HG03139 (cell line): ENCODE measurements around the gene GPALPP1.
"Not testable (repeated sequence)": the region's sequence is repeated elsewhere in the genome, so short reads cannot be mapped to it uniquely, and the experiment has no call there.

ENCODE experiments used
- ATAC-seq: cut with Tn5 transposase; IDR thresholded peaks from one replicate; pipeline ENCODE4 v1.9.1; 2021; ENCODE audit not compliant: unreplicated experiment

The GPALPP1 gene

DNA sequence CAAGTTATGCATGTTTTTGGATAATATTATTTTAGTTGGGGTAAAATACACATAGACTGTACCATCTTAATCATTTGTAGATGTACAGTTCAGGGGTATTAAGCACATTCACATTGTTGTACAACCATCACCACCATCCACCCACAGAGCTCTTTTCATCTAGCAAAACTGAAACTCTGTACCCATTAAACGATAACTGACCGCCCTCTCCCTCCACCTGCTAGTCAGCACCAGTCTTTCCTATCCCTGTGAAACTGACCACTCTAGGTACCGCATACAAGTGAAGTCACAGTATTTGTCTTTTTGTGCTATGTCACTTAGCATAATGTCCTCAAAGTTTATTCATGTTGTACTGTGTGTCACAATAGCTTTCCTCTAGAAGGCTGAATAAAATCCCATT is 70.7 kb downstream of the GPALPP1 start:
- ATAC-seq: no peak

DNA sequence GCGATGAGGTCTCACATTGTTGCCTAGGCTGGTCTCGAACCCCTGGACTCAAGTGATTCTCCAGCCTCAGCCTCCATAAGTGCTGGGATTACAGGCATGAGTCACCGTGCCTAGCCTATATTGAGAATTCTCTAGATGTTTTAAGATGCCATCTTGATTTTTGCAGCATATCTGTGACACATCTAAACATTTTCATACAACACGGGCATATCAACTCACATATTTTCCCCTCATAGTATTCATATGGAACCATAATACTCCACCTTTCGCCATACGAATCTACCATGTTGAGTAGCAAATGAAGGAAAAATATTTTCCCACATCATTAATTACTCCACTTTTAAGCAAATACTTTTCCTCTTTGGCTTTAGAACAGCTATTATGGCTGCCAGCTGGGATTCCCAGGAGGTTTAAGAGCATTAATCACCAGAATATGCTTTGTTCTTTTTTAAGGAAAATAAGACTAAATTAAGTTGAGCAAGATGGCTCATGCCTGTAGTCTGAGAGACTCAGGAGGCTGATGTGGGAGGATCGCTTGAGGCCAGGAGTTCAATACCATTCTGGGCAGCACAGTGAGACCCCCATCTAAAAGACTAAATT is 74.0 kb downstream of the GPALPP1 start:
- no peak for ATAC-seq

DNA sequence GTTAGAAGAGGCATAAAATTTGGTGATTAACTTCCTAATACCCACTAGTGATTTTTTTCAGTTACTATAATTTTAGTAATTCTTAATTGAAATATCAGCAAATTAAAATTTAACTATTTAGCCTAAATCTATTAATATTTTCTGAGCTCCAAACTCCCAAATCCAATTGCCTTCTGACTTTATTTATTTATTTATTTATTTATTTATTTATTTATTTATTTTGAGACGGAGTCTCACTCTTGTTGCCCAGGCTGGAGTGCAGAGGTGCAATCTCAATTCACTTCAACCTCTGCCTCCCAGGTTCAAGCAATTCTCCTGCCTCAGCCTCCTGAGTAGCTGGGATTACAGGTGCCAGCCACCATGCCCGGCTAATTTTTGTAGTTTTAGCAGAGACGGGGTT is 74.6 kb downstream of the GPALPP1 start:
- ATAC-seq: not testable (repeated sequence)

DNA sequence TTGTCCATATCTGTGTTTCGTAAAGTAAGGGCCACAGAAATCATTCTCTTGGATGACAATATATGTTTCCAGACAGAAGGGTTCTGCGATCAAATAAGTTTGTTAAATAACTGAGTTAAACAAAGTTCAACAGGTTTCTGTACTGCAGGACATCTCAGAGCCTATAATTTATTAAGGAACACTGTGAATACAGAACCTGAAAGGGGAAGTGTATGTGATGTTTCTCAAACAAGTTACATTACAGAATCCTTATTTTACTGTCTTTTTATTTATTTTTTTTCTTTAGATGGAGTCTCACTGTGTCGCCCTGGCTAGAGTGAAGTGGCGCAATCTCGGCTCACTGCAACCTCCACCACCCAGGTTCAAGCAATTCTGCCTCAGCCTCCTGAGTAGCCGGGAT is 75.6 kb downstream of the GPALPP1 start:
- ATAC-seq: no peak

DNA sequence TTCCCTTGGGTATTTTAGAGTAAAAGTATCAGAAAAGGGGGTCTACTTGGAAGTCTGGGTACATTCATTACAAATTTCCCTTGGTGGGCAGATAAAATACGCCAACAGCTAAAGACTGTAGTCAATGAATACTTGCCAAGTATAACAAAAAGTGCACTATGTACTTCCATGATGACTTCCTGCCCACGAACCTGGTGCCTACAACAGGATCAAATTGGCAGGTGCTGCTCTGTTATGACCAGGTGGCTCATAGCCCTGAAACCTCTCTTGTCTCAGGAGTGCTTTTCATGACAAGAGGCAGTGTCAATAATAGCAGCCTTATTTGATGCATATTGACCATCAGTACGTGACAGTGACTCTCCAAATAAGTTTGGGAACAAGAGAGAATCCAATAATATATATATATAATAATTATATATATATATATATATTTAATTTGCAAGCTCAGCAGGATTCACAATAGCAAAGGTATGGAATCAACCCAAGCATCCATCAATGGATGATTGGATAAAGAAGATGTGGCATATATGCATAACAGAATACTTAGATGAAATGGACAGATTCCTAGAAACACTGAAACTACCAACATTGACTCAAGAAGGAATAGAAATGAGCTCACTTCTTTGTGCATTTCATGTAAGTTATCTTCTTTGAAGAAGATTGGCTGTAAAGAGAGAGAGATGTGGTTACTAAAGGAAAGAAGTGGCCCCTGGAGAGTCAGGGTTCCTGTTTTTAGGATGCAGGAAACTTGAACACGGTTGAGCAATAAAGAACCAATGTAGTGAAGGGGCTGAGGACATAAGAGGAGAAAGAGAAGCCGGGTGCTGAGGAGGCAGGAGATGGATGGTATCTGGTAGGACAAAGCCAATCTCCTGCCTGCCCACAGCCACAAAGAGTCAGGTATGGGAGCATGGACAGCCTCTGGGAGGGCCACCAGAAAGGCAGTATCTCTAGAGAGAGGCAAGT is 79.0 kb downstream of the GPALPP1 start:
- no peak for ATAC-seq

DNA sequence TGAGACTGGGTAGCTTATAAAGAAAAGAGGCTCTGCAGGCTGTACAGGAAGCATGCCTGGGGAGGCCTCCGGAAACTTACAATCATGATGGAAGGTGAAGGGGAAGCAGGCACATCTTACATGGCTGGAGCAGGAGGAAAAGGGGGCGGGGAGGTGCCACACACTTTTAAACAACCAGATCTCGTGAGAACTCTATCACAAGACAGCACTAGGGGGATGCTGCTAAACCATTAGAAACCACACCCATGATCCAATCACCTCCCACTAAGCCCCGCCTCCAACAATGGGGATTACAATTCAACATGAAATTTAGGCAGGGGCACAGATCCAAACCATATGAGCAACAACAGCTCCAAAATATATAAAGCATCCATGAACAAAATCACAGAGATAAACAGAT is 84.5 kb downstream of the GPALPP1 start:
- ATAC-seq: no peak

DNA sequence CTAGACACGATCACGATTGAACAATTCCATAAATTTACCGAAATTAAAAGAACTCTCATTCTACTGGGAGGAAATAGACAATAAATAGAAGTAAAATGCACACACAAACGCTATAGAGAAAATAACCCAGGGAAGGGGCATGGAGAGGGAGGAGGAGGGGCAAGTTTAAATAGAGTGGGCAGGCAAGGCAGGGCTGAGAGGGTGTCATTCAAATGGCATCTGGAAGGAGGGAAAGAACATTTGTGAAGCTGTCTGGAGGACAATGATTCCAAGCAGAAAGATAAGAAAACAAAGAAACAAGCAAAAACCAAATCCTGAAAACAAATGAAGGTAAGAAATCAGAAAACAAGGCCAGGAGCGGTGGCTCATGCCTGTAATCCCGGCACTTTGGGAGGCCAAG is 85.4 kb downstream of the GPALPP1 start:
- ATAC-seq: no peak

DNA sequence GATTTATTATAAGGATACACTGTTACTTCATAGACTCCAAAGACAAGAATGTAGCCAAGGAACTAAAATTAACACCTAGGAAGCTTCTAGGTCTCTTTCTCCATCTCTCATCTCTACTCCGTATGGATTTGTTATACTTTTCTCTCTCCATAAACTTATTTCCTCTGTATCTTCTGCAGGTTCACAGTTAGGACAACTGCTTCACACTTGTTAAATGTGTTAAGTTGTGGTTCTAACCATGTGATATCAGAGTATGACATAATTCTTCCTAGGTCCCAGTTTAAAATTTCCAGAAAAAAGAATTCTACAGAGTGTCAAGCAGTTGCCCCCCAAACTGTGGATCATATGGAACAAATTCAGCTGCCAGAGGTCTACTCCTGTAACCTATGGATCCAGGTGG is 88.7 kb downstream of the GPALPP1 start:
- ATAC-seq: no peak
